ENCODE results near the gene RIPK1. TPM values are rescaled to one million over a fixed set of nuclear protein-coding genes. Genes with fewer than 3 reads are reported as not detected.

RIPK1 gene
- total and polyA plus RNA-seq, 10 of the 15 experiments (the other 5 are each of a cell fraction or from before 2014, with no cell fraction given), result 1.6 to 11.2 (median 6.3) TPM

DNA sequence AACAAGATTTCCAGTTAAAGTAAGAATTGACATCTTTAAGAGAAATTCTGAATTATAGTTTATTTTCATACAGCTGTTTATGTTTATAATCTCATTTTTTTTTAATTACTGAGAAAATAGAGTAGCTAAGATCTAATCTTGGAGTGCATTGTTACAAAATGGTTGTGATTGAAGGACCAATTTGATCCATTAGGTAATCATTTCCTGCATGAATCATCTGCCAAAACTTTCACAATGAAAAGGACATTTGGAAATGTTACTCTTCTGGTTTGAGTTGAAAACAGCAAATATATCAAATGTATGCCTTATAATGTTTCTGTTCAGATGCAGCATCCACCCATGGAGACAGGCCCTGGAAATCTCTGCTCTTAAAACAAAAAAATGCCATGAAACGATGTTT, 70.0 kb downstream of the RIPK1 start:
- BruUV-seq (replicated peaks), result no TSS peak
- Histone ChIP-seq H4K20me1 (ENCODE audit: control insufficient read depth, insufficient read depth) (no peaks in the 10 kb centered on the region), H3K27ac (ENCODE audit: control insufficient read depth, insufficient read depth) (no peak overlapping the region), H3K9ac (ENCODE audit: control insufficient read depth, insufficient read depth, low read length) (no peak overlapping the region), H3K4me3 (no peak overlapping the region), H3K79me2 (ENCODE audit: control insufficient read depth, insufficient read depth, low read length) (no peaks in the 10 kb centered on the region), H3K4me2 (ENCODE audit: control insufficient read depth, insufficient read depth) (no peak overlapping the region), H2AFZ (ENCODE audit: control insufficient read depth, low read depth, low read length) (no peak overlapping the region), H3K27me3 (replicated peaks in 1 of 2; ENCODE audit: control insufficient read depth in 2 of 2, insufficient read depth in 2 of 2, low read length in 1 of 2) (no peaks in the 10 kb centered on the region), H3K9me3 (replicated peaks; ENCODE audit: control insufficient read depth, insufficient read depth, low read length) (no peaks in the 10 kb centered on the region), H3K36me3 (ENCODE audit: control insufficient read depth in 2 of 2, insufficient read depth in 2 of 2, low read length in 1 of 2) (no peaks in the 10 kb centered on the region), H3K4me1 (ENCODE audit: control insufficient read depth, insufficient read depth, low read length) (peaks cover 7% of the 10 kb centered on the region)
- ChIA-PET CTCF (interaction anchor here (0.9 kb wide), 1 partner anchor 12 kb away, joined by 5 read pairs; no protein-coding TSS in a partner anchor), POLR2A (no interaction called here), SMC1A (ENCODE audit: uncharacterized antibody, unreplicated experiment) (interaction anchor here (0.6 kb wide), 1 partner anchor 1319 kb away, joined by 3 read pairs; no protein-coding TSS in a partner anchor), RAD21 (ENCODE audit: unreplicated experiment) (no interaction called here)
- ATAC-seq, result no peak
- intact Hi-C loops (cut with micrococcal nuclease; ENCODE audit: unreplicated experiment) (no loop called here), in situ Hi-C loops (cut with MboI) (no loop called here)
- 94% methylated on average over 1 of the region's 1 CpG for WGBS (ENCODE audit: insufficient coverage, insufficient replicate concordance, low lambda C conversion rate, missing lambda C conversion rate)
- no peak for DNase-seq (ENCODE audit: low read depth, low spot score)
- no peak for FAIRE-seq
- no peak for TF ChIP-seq ZNF274 (IDR thresholded peaks at IDR 0.05; ENCODE audit: insufficient read depth, insufficient read length)
- no peak for TF ChIP-seq SMAD5 (IDR thresholded peaks at IDR 0.05; ENCODE audit: low read depth)
- no peak for TF ChIP-seq EP300 (IDR thresholded peaks at IDR 0.05; ENCODE audit: borderline replicate concordance in 1 of 2, control insufficient read depth in 1 of 2, low read depth in 2 of 2, low read length in 2 of 2)
- no peak for TF ChIP-seq ZSCAN29 (IDR thresholded peaks at IDR 0.05)
- no peak for TF ChIP-seq NR2F1 (conservative IDR thresholded peaks at IDR 0.05)
- TF ChIP-seq, protein P1, sequence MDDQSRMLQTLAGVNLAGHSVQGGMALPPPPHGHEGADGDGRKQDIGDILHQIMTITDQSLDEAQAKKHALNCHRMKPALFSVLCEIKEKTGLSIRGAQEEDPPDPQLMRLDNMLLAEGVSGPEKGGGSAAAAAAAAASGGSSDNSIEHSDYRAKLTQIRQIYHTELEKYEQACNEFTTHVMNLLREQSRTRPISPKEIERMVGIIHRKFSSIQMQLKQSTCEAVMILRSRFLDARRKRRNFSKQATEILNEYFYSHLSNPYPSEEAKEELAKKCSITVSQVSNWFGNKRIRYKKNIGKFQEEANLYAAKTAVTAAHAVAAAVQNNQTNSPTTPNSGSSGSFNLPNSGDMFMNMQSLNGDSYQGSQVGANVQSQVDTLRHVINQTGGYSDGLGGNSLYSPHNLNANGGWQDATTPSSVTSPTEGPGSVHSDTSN (IDR thresholded peaks at IDR 0.05; ENCODE audit: insufficient replicate concordance, low read depth, low read length), result no peak
- TF ChIP-seq JUND (IDR thresholded peaks at IDR 0.05; ENCODE audit: low read depth, low read length), result no peak
- TF ChIP-seq, protein P2, sequence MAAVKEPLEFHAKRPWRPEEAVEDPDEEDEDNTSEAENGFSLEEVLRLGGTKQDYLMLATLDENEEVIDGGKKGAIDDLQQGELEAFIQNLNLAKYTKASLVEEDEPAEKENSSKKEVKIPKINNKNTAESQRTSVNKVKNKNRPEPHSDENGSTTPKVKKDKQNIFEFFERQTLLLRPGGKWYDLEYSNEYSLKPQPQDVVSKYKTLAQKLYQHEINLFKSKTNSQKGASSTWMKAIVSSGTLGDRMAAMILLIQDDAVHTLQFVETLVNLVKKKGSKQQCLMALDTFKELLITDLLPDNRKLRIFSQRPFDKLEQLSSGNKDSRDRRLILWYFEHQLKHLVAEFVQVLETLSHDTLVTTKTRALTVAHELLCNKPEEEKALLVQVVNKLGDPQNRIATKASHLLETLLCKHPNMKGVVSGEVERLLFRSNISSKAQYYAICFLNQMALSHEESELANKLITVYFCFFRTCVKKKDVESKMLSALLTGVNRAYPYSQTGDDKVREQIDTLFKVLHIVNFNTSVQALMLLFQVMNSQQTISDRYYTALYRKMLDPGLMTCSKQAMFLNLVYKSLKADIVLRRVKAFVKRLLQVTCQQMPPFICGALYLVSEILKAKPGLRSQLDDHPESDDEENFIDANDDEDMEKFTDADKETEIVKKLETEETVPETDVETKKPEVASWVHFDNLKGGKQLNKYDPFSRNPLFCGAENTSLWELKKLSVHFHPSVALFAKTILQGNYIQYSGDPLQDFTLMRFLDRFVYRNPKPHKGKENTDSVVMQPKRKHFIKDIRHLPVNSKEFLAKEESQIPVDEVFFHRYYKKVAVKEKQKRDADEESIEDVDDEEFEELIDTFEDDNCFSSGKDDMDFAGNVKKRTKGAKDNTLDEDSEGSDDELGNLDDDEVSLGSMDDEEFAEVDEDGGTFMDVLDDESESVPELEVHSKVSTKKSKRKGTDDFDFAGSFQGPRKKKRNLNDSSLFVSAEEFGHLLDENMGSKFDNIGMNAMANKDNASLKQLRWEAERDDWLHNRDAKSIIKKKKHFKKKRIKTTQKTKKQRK (IDR thresholded peaks at IDR 0.05; ENCODE audit: low read depth, low read length), result no peak
- no peak for TF ChIP-seq KDM1A (IDR thresholded peaks at IDR 0.05; ENCODE audit: borderline replicate concordance)
- no peak for TF ChIP-seq ETV6 (conservative IDR thresholded peaks at IDR 0.05 in 1 of 2, IDR thresholded peaks at IDR 0.05 in 1 of 2; ENCODE audit: borderline replicate concordance in 1 of 2, low read depth in 1 of 2)
- TF ChIP-seq SUZ12 (IDR thresholded peaks at IDR 0.05; ENCODE audit: unreplicated experiment), result no peak
- TF ChIP-seq SIN3A (IDR thresholded peaks at IDR 0.05; ENCODE audit: low read depth, low read length), result no peak
- TF ChIP-seq, protein P3, sequence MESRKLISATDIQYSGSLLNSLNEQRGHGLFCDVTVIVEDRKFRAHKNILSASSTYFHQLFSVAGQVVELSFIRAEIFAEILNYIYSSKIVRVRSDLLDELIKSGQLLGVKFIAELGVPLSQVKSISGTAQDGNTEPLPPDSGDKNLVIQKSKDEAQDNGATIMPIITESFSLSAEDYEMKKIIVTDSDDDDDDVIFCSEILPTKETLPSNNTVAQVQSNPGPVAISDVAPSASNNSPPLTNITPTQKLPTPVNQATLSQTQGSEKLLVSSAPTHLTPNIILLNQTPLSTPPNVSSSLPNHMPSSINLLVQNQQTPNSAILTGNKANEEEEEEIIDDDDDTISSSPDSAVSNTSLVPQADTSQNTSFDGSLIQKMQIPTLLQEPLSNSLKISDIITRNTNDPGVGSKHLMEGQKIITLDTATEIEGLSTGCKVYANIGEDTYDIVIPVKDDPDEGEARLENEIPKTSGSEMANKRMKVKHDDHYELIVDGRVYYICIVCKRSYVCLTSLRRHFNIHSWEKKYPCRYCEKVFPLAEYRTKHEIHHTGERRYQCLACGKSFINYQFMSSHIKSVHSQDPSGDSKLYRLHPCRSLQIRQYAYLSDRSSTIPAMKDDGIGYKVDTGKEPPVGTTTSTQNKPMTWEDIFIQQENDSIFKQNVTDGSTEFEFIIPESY (IDR thresholded peaks at IDR 0.05), result no peak
- TF ChIP-seq BRCA1 (IDR thresholded peaks at IDR 0.05; ENCODE audit: low read depth, low read length), result no peak
- TF ChIP-seq SUPT20H (IDR thresholded peaks at IDR 0.05; ENCODE audit: borderline replicate concordance, control insufficient read depth, low read depth, low read length), result no peak
- TF ChIP-seq, protein P4, sequence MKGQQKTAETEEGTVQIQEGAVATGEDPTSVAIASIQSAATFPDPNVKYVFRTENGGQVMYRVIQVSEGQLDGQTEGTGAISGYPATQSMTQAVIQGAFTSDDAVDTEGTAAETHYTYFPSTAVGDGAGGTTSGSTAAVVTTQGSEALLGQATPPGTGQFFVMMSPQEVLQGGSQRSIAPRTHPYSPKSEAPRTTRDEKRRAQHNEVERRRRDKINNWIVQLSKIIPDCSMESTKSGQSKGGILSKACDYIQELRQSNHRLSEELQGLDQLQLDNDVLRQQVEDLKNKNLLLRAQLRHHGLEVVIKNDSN (IDR thresholded peaks at IDR 0.05; ENCODE audit: borderline replicate concordance, extremely low read length, insufficient read depth, low read depth, low read length), result no peak
- no peak for TF ChIP-seq GATAD2B (conservative IDR thresholded peaks at IDR 0.05; ENCODE audit: low read depth)
- no peak for TF ChIP-seq TAF1 (IDR thresholded peaks at IDR 0.05; ENCODE audit: borderline replicate concordance, low read depth, low read length)

Data from GM12878 (cell line).